ENCODE data around the gene SMARCC2.

GRCh38 chr12:56197921-56198635 lies 8.8 kb upstream of the SMARCC2 start:
- TF ChIP-seq EZH2 (IDR thresholded peaks at IDR 0.05; ENCODE audit: borderline replicate concordance, low read depth, low read length) = no peak
- TF ChIP-seq ZBTB7A (IDR thresholded peaks at IDR 0.05; ENCODE audit: borderline replicate concordance, control insufficient read depth, low read depth, low read length) = no peak
- TF ChIP-seq NFXL1 (CRISPR knock-in tag; IDR thresholded peaks at IDR 0.05) = no peak
- no peak for TF ChIP-seq KLF10 (CRISPR knock-in tag; IDR thresholded peaks at IDR 0.05)
- TF ChIP-seq IRF1 (CRISPR knock-in tag; IDR thresholded peaks at IDR 0.05; ENCODE audit: borderline replicate concordance) = no peak
- TF ChIP-seq ELK1 (CRISPR knock-in tag; IDR thresholded peaks at IDR 0.05) = no peak
- TF ChIP-seq ZC3H4 (CRISPR knock-in tag; IDR thresholded peaks at IDR 0.05; ENCODE audit: borderline replicate concordance) = no peak
- no peak for TF ChIP-seq MXI1 (IDR thresholded peaks at IDR 0.05; ENCODE audit: low read depth, low read length)
- no peak for TF ChIP-seq CHD7 (IDR thresholded peaks at IDR 0.05; ENCODE audit: low read depth, low read length)
- TF ChIP-seq BRF2 (IDR thresholded peaks at IDR 0.05; ENCODE audit: borderline replicate concordance, insufficient read depth, insufficient read length) = no peak
- no peak for TF ChIP-seq JUNB (CRISPR knock-in tag; conservative IDR thresholded peaks at IDR 0.05)
- no peak for TF ChIP-seq KLF1 (tag; IDR thresholded peaks at IDR 0.05)
- no peak for TF ChIP-seq ASH1L (IDR thresholded peaks at IDR 0.05; ENCODE audit: borderline replicate concordance, low read depth, partially characterized antibody)

All from K562 (cell line).